Esophagus squamous epithelium (tissue), 5 donors: ENCODE measurements around the gene QRICH1. TPM values are rescaled to one million over a fixed set of nuclear protein-coding genes. Genes with fewer than 3 reads are reported as not detected.

Experiments
- DNase-seq: peaks from one replicate; lab custom pipeline; 2025; lab: John Stamatoyannopoulos, UW
- H3K27ac ChIP-seq, 4 donors: fragments of 200-600 bp; sonication (generic); one replicate each; pipeline ENCODE4 v1.5.1; 2016 to 2019; ENCODE audit warnings: mild to moderate bottlenecking in 1 of 4
- H3K27me3 ChIP-seq, 4 donors: fragments of 200-600 bp; sonication (generic); 1 replicate in 3 of 4; 2 replicates in 1 of 4; pipeline versions ENCODE4 v1.5.1 to v1.6.0; 2017 to 2021; ENCODE audit warnings: antibody characterized with exemption in 1 of 4
- H3K36me3 ChIP-seq, 3 donors: fragments of 200-600 bp; sonication (generic); one replicate each; pipeline ENCODE4 v1.5.1; 2016 to 2019
- H3K4me1 ChIP-seq, 3 donors: fragments of 200-600 bp; sonication (generic); one replicate each; pipeline ENCODE4 v1.5.1; 2017 to 2019
- H3K4me3 ChIP-seq, 4 donors: fragments of 200-600 bp; sonication (generic); 1 replicate in 3 of 4; 2 replicates in 1 of 4; pipeline ENCODE4 v1.5.1; 2016 to 2019; ENCODE audit warnings: mild to moderate bottlenecking in 2 of 4, moderate library complexity in 1 of 4
- H3K9me3 ChIP-seq, 3 donors: fragments of 200-600 bp; sonication (generic); one replicate each; pipeline ENCODE4 v1.5.1; 2016 to 2019
- POLR2A ChIP-seq, 4 donors: fragments of 450-650 bp; IDR thresholded peaks; one replicate each; pipeline ENCODE4 v1.6.1; 2017; ENCODE audit warnings: antibody characterized with exemption in 4 of 4, mild to moderate bottlenecking in 4 of 4, moderate library complexity in 3 of 4
- WGBS, 2 donors: methylation state at CpG; one replicate each; pipeline ENCODE4 v1.1.5; 2018; 5-methylcytosine and 5-hydroxymethylcytosine counted together
- intact Hi-C: fragments of 100-400 bp; cut with DNase I; formaldehyde crosslinking; loops from one replicate; pipeline ENCODE4 v1.15.0; 2022
- total RNA-seq, 4 donors: library from RNA; depleted of rRNA; stranded (reverse); fragments of >200 nt; gene quantifications; one replicate each; pipeline ENCODE4 v1.1.0, GENCODE V29; 2016
- TF ChIP-seq, protein P1 (sequence below), 6 experiments: fragments of 450-650 bp in 4 of 6; fragments of 200-600 bp in 2 of 6; sonication (generic) in 2 of 6; IDR thresholded peaks; one replicate each; pipeline ENCODE4 v1.5.1; 2016 to 2019; ENCODE audit warnings: antibody characterized with exemption in 6 of 6, mild to moderate bottlenecking in 4 of 6, moderate library complexity in 4 of 6
- donor health status: DM: yes; HTN: yes; CAD: no.

The QRICH1 gene
- total RNA-seq, 4 donors from 2014 or later = 36.8 to 85.6 (median 49.1) TPM

DNA sequence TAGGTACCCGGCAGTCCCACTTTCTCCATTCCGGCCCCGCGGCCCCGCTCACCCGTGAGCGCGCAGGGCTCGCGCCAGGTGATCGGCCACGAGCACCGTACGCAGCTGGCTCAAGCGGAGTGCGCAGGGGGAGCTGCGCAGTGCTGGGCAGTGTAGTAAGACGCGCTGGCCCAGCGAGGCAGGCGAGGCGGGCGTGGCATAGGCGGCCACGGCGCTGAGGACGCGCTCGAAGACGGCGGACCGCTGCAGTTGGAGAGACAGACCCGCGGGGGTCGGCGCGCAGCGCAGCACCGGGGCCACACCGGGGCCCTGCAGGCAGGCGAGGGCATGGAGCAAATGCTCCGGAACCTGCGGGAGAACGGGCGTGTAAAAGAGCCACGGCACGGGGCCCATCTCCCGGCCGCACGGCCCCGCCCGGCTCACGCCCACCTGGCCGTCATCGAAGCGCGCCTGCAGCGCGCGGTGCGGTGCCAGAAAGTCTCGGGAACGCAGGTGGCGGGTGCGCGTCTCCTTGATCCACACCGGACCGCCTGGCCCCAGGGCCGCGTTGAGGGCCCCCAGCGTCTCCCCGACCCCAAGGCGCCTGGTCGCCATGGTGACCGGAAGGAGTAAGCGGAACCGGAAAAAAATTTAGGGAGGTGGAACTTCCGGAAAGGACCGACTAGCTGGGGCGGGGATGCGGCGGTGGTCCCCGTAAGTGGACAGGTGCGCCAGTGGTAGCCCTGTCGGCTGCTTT lies 75.7 kb downstream of the QRICH1 start, which contains the start of gene DALRD3:
Gene DALRD3, minus strand, starts transcription at position 610 of the 736 bp plus-strand sequence. Its CDS starts 16 bp downstream, at position 594.
- H3K27ac ChIP-seq = peak within 1 kb of the TSS; percentile 88 to 100 (median 96)
- peaks cover 11 to 42% (median 23%) of the 10 kb centered on the region in 3 donors for H3K36me3 ChIP-seq
- TF ChIP-seq POLR2A (IDR thresholded peaks at IDR 0.05) = peak in 2 of 4 donors; percentile 46 to 56
- TF ChIP-seq, protein P1, sequence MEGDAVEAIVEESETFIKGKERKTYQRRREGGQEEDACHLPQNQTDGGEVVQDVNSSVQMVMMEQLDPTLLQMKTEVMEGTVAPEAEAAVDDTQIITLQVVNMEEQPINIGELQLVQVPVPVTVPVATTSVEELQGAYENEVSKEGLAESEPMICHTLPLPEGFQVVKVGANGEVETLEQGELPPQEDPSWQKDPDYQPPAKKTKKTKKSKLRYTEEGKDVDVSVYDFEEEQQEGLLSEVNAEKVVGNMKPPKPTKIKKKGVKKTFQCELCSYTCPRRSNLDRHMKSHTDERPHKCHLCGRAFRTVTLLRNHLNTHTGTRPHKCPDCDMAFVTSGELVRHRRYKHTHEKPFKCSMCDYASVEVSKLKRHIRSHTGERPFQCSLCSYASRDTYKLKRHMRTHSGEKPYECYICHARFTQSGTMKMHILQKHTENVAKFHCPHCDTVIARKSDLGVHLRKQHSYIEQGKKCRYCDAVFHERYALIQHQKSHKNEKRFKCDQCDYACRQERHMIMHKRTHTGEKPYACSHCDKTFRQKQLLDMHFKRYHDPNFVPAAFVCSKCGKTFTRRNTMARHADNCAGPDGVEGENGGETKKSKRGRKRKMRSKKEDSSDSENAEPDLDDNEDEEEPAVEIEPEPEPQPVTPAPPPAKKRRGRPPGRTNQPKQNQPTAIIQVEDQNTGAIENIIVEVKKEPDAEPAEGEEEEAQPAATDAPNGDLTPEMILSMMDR (IDR thresholded peaks at IDR 0.05) = peak in 1 of 6 experiments; percentile 11
- no peaks in the 10 kb centered on the region for H3K27me3 ChIP-seq
- H3K4me3 ChIP-seq = peak within 1 kb of the TSS; percentile 71 to 94 (median 86)
- no peak for DNase-seq
- intact Hi-C loops = no loop called here
- H3K9me3 ChIP-seq = no peaks in the 10 kb centered on the region
- H3K4me1 ChIP-seq = peaks cover 34 to 59% (median 35%) of the 10 kb centered on the region in 3 donors
- 0% methylated on average over 13 of the region's 85 CpGs for WGBS, 2 donors

DNA sequence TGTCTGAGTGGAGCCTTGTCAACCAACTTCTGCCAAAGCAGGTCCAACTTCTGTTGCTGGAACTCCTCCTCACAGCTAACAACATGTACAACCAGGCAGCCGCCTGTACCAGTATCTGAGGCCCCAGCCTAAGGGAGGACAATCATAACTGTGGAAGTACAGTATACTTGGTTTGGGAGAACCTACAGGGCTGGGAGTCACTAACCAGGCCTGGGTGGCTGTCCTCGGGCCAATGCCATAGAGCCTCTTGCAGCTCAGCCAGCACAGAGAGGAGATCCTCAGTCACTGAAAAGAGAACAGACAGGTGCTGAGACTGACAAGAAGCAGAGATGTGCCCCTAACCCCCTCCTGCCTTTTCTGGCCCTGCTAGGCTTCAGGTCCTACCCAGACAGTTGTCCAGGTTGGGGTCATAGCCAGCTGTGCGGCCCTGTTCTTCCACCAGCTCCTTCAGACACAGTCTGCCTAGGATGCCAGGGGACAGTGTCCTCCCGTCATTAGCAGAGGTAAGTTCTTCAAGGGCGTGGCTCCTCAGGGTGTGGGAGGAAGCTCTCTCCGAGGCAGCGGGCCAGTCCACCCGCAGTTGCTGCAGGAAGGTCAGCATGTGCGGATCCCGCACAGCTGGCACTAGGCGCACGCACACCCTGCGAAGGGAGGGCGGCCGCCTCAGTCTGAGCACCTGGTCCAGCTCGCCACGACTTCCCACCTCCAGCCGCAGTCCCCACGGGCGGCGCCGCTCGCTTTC lies 76.5 kb downstream of the QRICH1 start:
- no peaks in the 10 kb centered on the region for H3K27me3 ChIP-seq
- intact Hi-C loops = no loop called here
- DNase-seq = no peak
- peaks cover 27 to 59% (median 32%) of the 10 kb centered on the region in 3 donors for H3K4me1 ChIP-seq
- peak overlapping the region; percentile 87 to 100 (median 90) for H3K27ac ChIP-seq
- no peaks in the 10 kb centered on the region for H3K9me3 ChIP-seq
- H3K36me3 ChIP-seq = peaks cover 11 to 44% (median 23%) of the 10 kb centered on the region in 3 donors
- TF ChIP-seq POLR2A (IDR thresholded peaks at IDR 0.05) = peak in 1 of 4 donors; percentile 4
- TF ChIP-seq, protein P1 (IDR thresholded peaks at IDR 0.05) = no peak
- H3K4me3 ChIP-seq = peak overlapping the region; percentile 71 to 94 (median 86)
- 14 to 65% methylated on average over 2 of the region's 23 CpGs for WGBS, 2 donors

DNA sequence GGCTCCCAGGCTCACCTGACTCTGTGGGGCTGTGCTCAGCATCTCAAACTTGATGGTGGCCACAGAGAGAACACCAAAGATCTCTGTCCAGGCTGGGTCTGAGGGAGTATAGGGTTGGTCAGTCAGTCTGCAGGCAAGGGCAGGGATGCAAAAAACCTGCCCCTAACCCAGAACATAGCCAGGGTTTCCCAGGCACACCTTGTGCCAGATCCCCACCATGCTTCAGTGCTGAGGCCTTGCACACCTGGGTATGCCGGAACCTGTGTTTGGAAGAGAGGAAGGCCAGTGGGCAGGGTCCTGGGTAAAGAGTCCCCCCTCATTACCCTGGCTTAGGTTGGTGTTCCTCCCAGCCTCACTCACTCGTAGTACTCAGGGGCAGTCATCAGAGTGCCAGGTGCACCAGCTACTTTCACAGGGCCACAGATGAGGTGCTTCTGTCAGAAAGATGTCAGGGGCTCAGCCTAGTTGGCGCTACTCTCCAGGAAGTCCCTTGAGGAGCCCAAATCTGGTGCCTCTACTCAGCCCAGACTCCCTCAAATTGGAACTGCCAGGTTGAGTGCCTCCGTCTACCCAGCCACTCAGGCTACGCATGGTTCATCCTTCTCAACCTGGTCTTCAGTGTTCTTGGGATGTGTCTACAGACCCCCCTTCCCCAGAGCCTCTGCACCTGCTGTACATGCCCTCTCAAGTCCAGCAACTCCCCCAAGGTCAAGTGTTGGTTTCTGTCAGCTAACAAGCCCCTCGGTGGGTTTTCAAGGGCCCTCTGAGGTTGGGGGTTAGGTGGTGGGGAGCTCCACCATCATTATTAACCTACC lies 77.2 kb downstream of the QRICH1 start:
- intact Hi-C loops = no loop called here
- peaks cover 26 to 65% (median 36%) of the 10 kb centered on the region in 3 donors for H3K4me1 ChIP-seq
- no peaks in the 10 kb centered on the region for H3K27me3 ChIP-seq
- TF ChIP-seq, protein P1 (IDR thresholded peaks at IDR 0.05) = no peak
- TF ChIP-seq POLR2A (IDR thresholded peaks at IDR 0.05) = no peak
- H3K36me3 ChIP-seq = peaks cover 11 to 52% (median 23%) of the 10 kb centered on the region in 3 donors
- DNase-seq = no peak
- 83 to 86% methylated on average over 2 to 6 of the region's 6 CpGs for WGBS, 2 donors
- no peaks in the 10 kb centered on the region for H3K9me3 ChIP-seq
- H3K4me3 ChIP-seq = no peak overlapping the region
- peak overlapping the region in 1 of 4 donors; percentile 100 for H3K27ac ChIP-seq

DNA sequence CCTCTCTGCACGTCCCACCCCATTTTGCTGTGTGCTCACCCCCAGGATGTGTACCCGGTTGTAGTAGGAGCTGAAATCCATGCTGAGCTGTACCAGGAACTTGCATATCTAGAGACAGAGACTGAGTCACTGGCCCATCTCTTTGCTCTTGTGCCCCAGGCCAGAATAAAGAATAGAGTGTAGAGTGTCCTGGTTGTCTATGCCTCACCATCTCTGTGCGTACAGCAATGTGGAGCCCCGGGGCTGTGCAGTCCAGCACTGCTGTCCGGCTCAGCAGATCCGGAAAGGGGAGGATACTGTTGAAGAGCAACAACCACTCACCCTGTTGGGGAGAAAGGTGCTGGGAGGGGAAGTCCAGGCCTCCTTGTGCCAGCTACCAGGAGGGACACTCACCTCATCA lies 78.1 kb downstream of the QRICH1 start:
- H3K36me3 ChIP-seq = peaks cover 11 to 59% (median 23%) of the 10 kb centered on the region in 3 donors
- no peak for DNase-seq
- peaks cover 26 to 68% (median 36%) of the 10 kb centered on the region in 3 donors for H3K4me1 ChIP-seq
- WGBS, 2 donors = 73 to 80% methylated on average over 1 to 6 of the region's 6 CpGs
- H3K27me3 ChIP-seq = no peaks in the 10 kb centered on the region
- no peaks in the 10 kb centered on the region for H3K9me3 ChIP-seq
- TF ChIP-seq, protein P1 (IDR thresholded peaks at IDR 0.05) = no peak
- TF ChIP-seq POLR2A (IDR thresholded peaks at IDR 0.05) = no peak
- no peak overlapping the region for H3K4me3 ChIP-seq
- H3K27ac ChIP-seq = no peak overlapping the region
- intact Hi-C loops = no loop called here
